Lung (tissue), 12 donors: Measurements from ENCODE around the gene SIL1. TPM values are rescaled to one million over a fixed set of nuclear protein-coding genes. Genes with fewer than 3 reads are reported as not detected.

Experiments used
- ATAC-seq: fragments of 200-7000 bp; cut with Tn5 transposase; one replicate; pipeline ENCODE4 v1.9.1; 2020; ENCODE audit warnings: moderate number of reproducible peaks; ENCODE audit not compliant: insufficient read depth, low FRiP score
- DNase-seq, 3 donors: peaks; one replicate each; pipeline ENCODE4 v3.0.0-alpha.2; 2013 to 2017
- H3K27ac ChIP-seq, 2 donors: one replicate each; pipeline ENCODE4 v1.5.1; 2013; ENCODE audit warnings: mild to moderate bottlenecking in 2 of 2, moderate library complexity in 2 of 2, control low read depth in 1 of 2, inconsistent platforms in 1 of 2, low read depth in 1 of 2, low read length in 1 of 2
- H3K27me3 ChIP-seq, 3 donors: one replicate each; pipeline ENCODE4 v1.5.1; 2013; ENCODE audit warnings: low read length in 2 of 3; ENCODE audit not compliant: control insufficient read depth in 3 of 3, insufficient read depth in 3 of 3
- H3K36me3 ChIP-seq, 4 donors: one replicate each; pipeline ENCODE4 v1.5.1; 2013; ENCODE audit warnings: low read length in 4 of 4, mild to moderate bottlenecking in 1 of 4, moderate library complexity in 1 of 4; ENCODE audit not compliant: control insufficient read depth in 4 of 4, insufficient read depth in 4 of 4
- H3K4me1 ChIP-seq, 5 donors: one replicate each; pipeline ENCODE4 v1.5.1; 2013; ENCODE audit warnings: low read length in 5 of 5, mild to moderate bottlenecking in 2 of 5, moderate library complexity in 1 of 5; ENCODE audit not compliant: control insufficient read depth in 5 of 5, insufficient read depth in 5 of 5
- H3K4me3 ChIP-seq: one replicate; pipeline ENCODE4 v1.5.1; 2013; ENCODE audit warnings: mild to moderate bottlenecking, control low read depth, moderate library complexity
- H3K9ac ChIP-seq, 2 donors: one replicate each; pipeline ENCODE4 v1.5.1; 2013; ENCODE audit warnings: low read length in 2 of 2, control low read depth in 1 of 2; ENCODE audit not compliant: insufficient read depth in 1 of 2
- H3K9me3 ChIP-seq, 4 donors: one replicate each; pipeline ENCODE4 v1.5.1; 2013; ENCODE audit warnings: low read length in 3 of 4, mild to moderate bottlenecking in 1 of 4, moderate library complexity in 1 of 4; ENCODE audit not compliant: control insufficient read depth in 4 of 4, insufficient read depth in 3 of 4
- CTCF ChIP-seq: IDR thresholded peaks from 2 replicates; pipeline ENCODE4 v1.5.1; 2012; ENCODE audit warnings: mild to moderate bottlenecking; ENCODE audit errors: control extremely low read depth, extremely low read depth
- WGBS, 2 donors: extraction: QIAGEN DNeasy Blood & Tissue Kit; methylation state at CpG; one replicate each; pipeline ENCODE4 v1.1.7; 2013; 5-methylcytosine and 5-hydroxymethylcytosine counted together
- polyA plus RNA-seq, 2 donors: library from polyadenylated mRNA; stranded (reverse); fragments of 200-250 nt; gene quantifications; one replicate each; pipeline ENCODE4 v1.2.1, GENCODE V29; 2013
- total RNA-seq, 2 donors: library from RNA; depleted of rRNA in 1 of 2; stranded (reverse); fragments of >200 nt in 1 of 2; gene quantifications; one replicate each; pipeline ENCODE4 v1.2.1, GENCODE V29; 2014 to 2021
- donor health status: control.
- donor health status: control.
- donor health status: Bipolar disorder and iron deficiency.
- donor health status: healthy.
- donor health status: DM: yes; HTN: yes; CAD: no.

The SIL1 gene
- total and polyA plus RNA-seq, 4 donors: 38.5 to 109 (median 78.4) TPM

GRCh38 chr5:138979684-138980280, 218.4 kb downstream of the SIL1 start:
- ATAC-seq (no peak), DNase-seq (no peak)
- Histone ChIP-seq H3K4me3 (no peak overlapping the region), H3K27ac (no peak overlapping the region), H3K9ac (no peak overlapping the region), H3K36me3 (no peaks in the 10 kb centered on the region), H3K4me1 (peaks cover 0 to 8% (median 6%) of the 10 kb centered on the region in 5 donors), H3K27me3 (no peaks in the 10 kb centered on the region), H3K9me3 (peaks cover 0 to 1% (median 0%) of the 10 kb centered on the region in 4 donors)
- 54 to 70% methylated on average over 5 of the region's 5 CpGs for WGBS, 2 donors
- no peak for TF ChIP-seq CTCF

GRCh38 chr5:138978581-138978980, 219.6 kb downstream of the SIL1 start:
- 92 to 96% methylated on average over 1 of the region's 1 CpG for WGBS, 2 donors
- no peak overlapping the region for H3K27ac ChIP-seq
- no peak for ATAC-seq
- H3K27me3 ChIP-seq: no peaks in the 10 kb centered on the region
- TF ChIP-seq CTCF: no peak
- H3K36me3 ChIP-seq: no peaks in the 10 kb centered on the region
- H3K9me3 ChIP-seq: peaks cover 0 to 1% (median 0%) of the 10 kb centered on the region in 4 donors
- no peak overlapping the region for H3K4me3 ChIP-seq
- H3K9ac ChIP-seq: no peak overlapping the region
- no peak for DNase-seq
- H3K4me1 ChIP-seq: peaks cover 4 to 18% (median 10%) of the 10 kb centered on the region in 5 donors

GRCh38 chr5:138978080-138978479, 220.1 kb downstream of the SIL1 start:
- TF ChIP-seq CTCF: no peak
- Histone ChIP-seq H3K9ac (no peak overlapping the region), H3K27ac (no peak overlapping the region), H3K27me3 (no peaks in the 10 kb centered on the region), H3K4me3 (no peak overlapping the region), H3K36me3 (no peaks in the 10 kb centered on the region), H3K4me1 (peaks cover 4 to 18% (median 10%) of the 10 kb centered on the region in 5 donors), H3K9me3 (peaks cover 0 to 1% (median 0%) of the 10 kb centered on the region in 4 donors)
- DNase-seq (no peak), ATAC-seq (no peak)
- 89 to 97% methylated on average over 1 of the region's 1 CpG for WGBS, 2 donors
